WTC11 (cell line): ENCODE results near the gene LYRM4. TPM values are rescaled to one million over a fixed set of nuclear protein-coding genes. Genes with fewer than 3 reads are reported as not detected.

Experiments
- ATAC-seq: fragments of 200-7000 bp; cut with Tn5 transposase; 2 replicates; pipeline ENCODE4 v1.10.0; 2021; ENCODE audit warnings: mild to moderate bottlenecking, moderate library complexity
- CTCF ChIA-PET: fragments of 300-600 bp; sonication (Branson Sonifier 250); formaldehyde crosslinking; loops from one replicate; lab custom pipeline; 2021; ENCODE audit warnings: antibody characterized with exemption; lab: Charles Lee
- POLR2A ChIA-PET: fragments of 350-600 bp; sonication (Branson Sonifier 250); formaldehyde crosslinking; loops from one replicate; lab custom pipeline; 2021; ENCODE audit warnings: antibody characterized with exemption; lab: Charles Lee
- DNase-seq: peaks from one replicate; pipeline ENCODE4 v3.0.0; 2021; ENCODE audit warnings: low spot score
- H3K27ac Mint-ChIP-seq: 2 replicates; pipeline ENCODE4 v1.8.0; 2021; ENCODE audit warnings: mixed read lengths
- H3K27me3 Mint-ChIP-seq: 2 replicates; pipeline ENCODE4 v1.8.0; 2021; ENCODE audit warnings: low read depth, mild to moderate bottlenecking, moderate library complexity, mixed read lengths
- H3K36me3 Mint-ChIP-seq: 2 replicates; pipeline ENCODE4 v1.8.0; 2021; ENCODE audit warnings: mixed read lengths
- H3K4me1 Mint-ChIP-seq: 2 replicates; pipeline ENCODE4 v1.8.0; 2022; ENCODE audit warnings: mixed read lengths
- H3K4me3 Mint-ChIP-seq: 2 replicates; pipeline ENCODE4 v1.8.0; 2021; ENCODE audit warnings: mild to moderate bottlenecking, moderate library complexity, mixed read lengths
- H3K9me3 Mint-ChIP-seq: 2 replicates; pipeline ENCODE4 v1.8.0; 2021; ENCODE audit warnings: mixed read lengths
- CDX4 ChIP-seq: fragments of 250-450 bp; sonication (Bioruptor Pico); IDR thresholded peaks from 2 replicates; pipeline ENCODE4 v1.9.0; 2021; ENCODE audit warnings: moderate library complexity, mild to moderate bottlenecking, inconsistent platforms, borderline replicate concordance
- CREB1 ChIP-seq: sonication (generic); formaldehyde crosslinking; IDR thresholded peaks from 2 replicates; pipeline ENCODE4 v1.8.0; 2023; ENCODE audit warnings: mild to moderate bottlenecking, missing genetic modification reagents
- ETV6 ChIP-seq: sonication (generic); formaldehyde crosslinking; IDR thresholded peaks from 2 replicates; pipeline ENCODE4 v1.8.1; 2022; ENCODE audit warnings: mild to moderate bottlenecking, missing genetic modification reagents
- FOXJ3 ChIP-seq: sonication (generic); formaldehyde crosslinking; IDR thresholded peaks from 2 replicates; pipeline ENCODE4 v1.9.0; 2021; ENCODE audit warnings: missing genetic modification reagents, mild to moderate bottlenecking, borderline replicate concordance
- FOXK1 ChIP-seq: sonication (generic); formaldehyde crosslinking; IDR thresholded peaks from 2 replicates; pipeline ENCODE4 v1.8.0; 2022; ENCODE audit warnings: mild to moderate bottlenecking, moderate library complexity, missing genetic modification reagents
- GTF2I ChIP-seq: fragments of 250-450 bp; sonication (Bioruptor Pico); conservative IDR thresholded peaks from 2 replicates; pipeline ENCODE4 v1.4.0; 2021; ENCODE audit warnings: mild to moderate bottlenecking
- JUN ChIP-seq: sonication (generic); formaldehyde crosslinking; IDR thresholded peaks from 2 replicates; pipeline ENCODE4 v1.8.0; 2023; ENCODE audit warnings: mild to moderate bottlenecking, missing genetic modification reagents
- NR1H2 ChIP-seq: sonication (generic); formaldehyde crosslinking; IDR thresholded peaks from 2 replicates; pipeline ENCODE4 v1.9.0; 2021; ENCODE audit warnings: mild to moderate bottlenecking, moderate library complexity, missing genetic modification reagents
- NR3C1 ChIP-seq: sonication (generic); formaldehyde crosslinking; conservative IDR thresholded peaks from 2 replicates; pipeline ENCODE4 v1.8.1; 2023; ENCODE audit warnings: low read depth, mild to moderate bottlenecking, missing genetic modification reagents
- PREB ChIP-seq: sonication (generic); formaldehyde crosslinking; IDR thresholded peaks from 2 replicates; pipeline ENCODE4 v1.8.1; 2022; ENCODE audit warnings: mild to moderate bottlenecking, missing genetic modification reagents, moderate library complexity, borderline replicate concordance
- PRRX2 ChIP-seq: fragments of 250-450 bp; sonication (Bioruptor Pico); IDR thresholded peaks from 2 replicates; pipeline ENCODE4 v1.8.0; 2021; ENCODE audit warnings: mild to moderate bottlenecking
- RORB ChIP-seq: fragments of 250-450 bp; sonication (Bioruptor Pico); IDR thresholded peaks from 2 replicates; pipeline ENCODE4 v1.9.0; 2021; ENCODE audit warnings: mild to moderate bottlenecking
- TEAD4 ChIP-seq: sonication (generic); formaldehyde crosslinking; IDR thresholded peaks from 2 replicates; pipeline ENCODE4 v1.8.0; 2022; ENCODE audit warnings: mild to moderate bottlenecking, missing genetic modification reagents
- ZNF232 ChIP-seq: sonication (generic); formaldehyde crosslinking; IDR thresholded peaks from 2 replicates; pipeline ENCODE4 v1.8.0; 2022; ENCODE audit warnings: mild to moderate bottlenecking, missing genetic modification reagents
- ZNF396 ChIP-seq: fragments of 250-450 bp; sonication (Bioruptor Pico); IDR thresholded peaks from 2 replicates; pipeline ENCODE4 v1.8.0; 2021; ENCODE audit warnings: mild to moderate bottlenecking, moderate library complexity, borderline replicate concordance
- ZNF416 ChIP-seq: fragments of 250-450 bp; sonication (Bioruptor Pico); IDR thresholded peaks from 2 replicates; pipeline ENCODE4 v1.9.0; 2021; ENCODE audit warnings: mild to moderate bottlenecking, inconsistent platforms
- ZNF423 ChIP-seq: fragments of 250-450 bp; sonication (Bioruptor Pico); IDR thresholded peaks from 2 replicates; pipeline ENCODE4 v2.1.2; 2022; ENCODE audit warnings: mild to moderate bottlenecking, moderate library complexity
- total RNA-seq: library from RNA; stranded (reverse); gene quantifications from 3 replicates; pipeline ENCODE4 v1.2.3, GENCODE V29; 2021
- TF ChIP-seq, protein P1 (sequence below): sonication (generic); formaldehyde crosslinking; IDR thresholded peaks from 2 replicates; pipeline ENCODE4 v1.8.1; 2023; ENCODE audit warnings: mild to moderate bottlenecking, missing genetic modification reagents, moderate library complexity
- TF ChIP-seq, protein P2 (sequence below): fragments of 250-450 bp; sonication (Bioruptor Pico); IDR thresholded peaks from 2 replicates; pipeline ENCODE4 v1.9.0; 2021; ENCODE audit warnings: mild to moderate bottlenecking
- TF ChIP-seq, protein P3 (sequence below): sonication (generic); formaldehyde crosslinking; IDR thresholded peaks from 2 replicates; pipeline ENCODE4 v1.8.0; 2023; ENCODE audit warnings: missing genetic modification reagents
- TF ChIP-seq, protein P4 (sequence below): sonication (generic); formaldehyde crosslinking; IDR thresholded peaks from 2 replicates; pipeline ENCODE4 v1.8.1; 2022; ENCODE audit warnings: low read depth, missing genetic modification reagents, borderline replicate concordance
- TF ChIP-seq, protein P5 (sequence below): sonication (generic); formaldehyde crosslinking; IDR thresholded peaks from 2 replicates; pipeline ENCODE4 v1.8.0; 2023; ENCODE audit warnings: missing genetic modification reagents, mild to moderate bottlenecking, borderline replicate concordance

LYRM4 gene
- total RNA-seq, 1 experiment from 2014 or later = 49.7 TPM

- TF ChIP-seq, protein P1, sequence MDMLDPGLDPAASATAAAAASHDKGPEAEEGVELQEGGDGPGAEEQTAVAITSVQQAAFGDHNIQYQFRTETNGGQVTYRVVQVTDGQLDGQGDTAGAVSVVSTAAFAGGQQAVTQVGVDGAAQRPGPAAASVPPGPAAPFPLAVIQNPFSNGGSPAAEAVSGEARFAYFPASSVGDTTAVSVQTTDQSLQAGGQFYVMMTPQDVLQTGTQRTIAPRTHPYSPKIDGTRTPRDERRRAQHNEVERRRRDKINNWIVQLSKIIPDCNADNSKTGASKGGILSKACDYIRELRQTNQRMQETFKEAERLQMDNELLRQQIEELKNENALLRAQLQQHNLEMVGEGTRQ = no peak
- no peak for TF ChIP-seq NR3C1 (CRISPR knock-in tag)
- TF ChIP-seq FOXJ3 (CRISPR knock-in tag) = no peak
- TF ChIP-seq, all 79 proteins: peak for 0
Observed at GRCh38 chr6:5287205-5287965, 26.6 kb upstream of the LYRM4 start (continued).

DNA sequence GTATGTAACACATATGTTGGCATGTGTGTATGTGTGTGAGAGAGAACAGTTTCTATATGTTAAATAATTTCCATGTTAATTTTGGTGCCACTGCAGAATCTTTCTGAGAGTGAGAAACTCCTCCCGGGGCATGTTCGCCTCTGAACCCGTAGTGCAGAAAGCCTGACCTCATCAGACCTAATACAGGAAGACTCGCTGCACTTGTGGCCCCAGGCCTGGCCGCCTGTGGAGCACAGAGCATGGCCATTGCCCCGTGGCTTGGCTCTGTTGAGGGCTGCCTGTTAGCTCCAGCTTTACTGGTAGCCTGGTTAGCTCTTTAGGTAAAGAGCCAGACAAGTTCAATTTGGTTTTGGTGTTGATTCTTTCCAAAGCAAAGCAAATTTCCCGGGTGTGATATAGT lies 26.0 kb upstream of the LYRM4 start:
- H3K9me3 Mint-ChIP-seq = no peaks in the 10 kb centered on the region
- no peak overlapping the region for H3K4me3 Mint-ChIP-seq
- TF ChIP-seq, protein P2, sequence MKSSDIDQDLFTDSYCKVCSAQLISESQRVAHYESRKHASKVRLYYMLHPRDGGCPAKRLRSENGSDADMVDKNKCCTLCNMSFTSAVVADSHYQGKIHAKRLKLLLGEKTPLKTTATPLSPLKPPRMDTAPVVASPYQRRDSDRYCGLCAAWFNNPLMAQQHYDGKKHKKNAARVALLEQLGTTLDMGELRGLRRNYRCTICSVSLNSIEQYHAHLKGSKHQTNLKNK = no peak
- TF ChIP-seq ETV6 (no peak), GTF2I (CRISPR knock-in tag) (no peak), NR1H2 (CRISPR knock-in tag) (no peak), ZNF232 (no peak), TEAD4 (CRISPR knock-in tag) (no peak), RORB (CRISPR knock-in tag) (no peak), ZNF416 (CRISPR knock-in tag) (no peak), CREB1 (CRISPR knock-in tag) (no peak), CDX4 (CRISPR knock-in tag) (no peak), PRRX2 (CRISPR knock-in tag) (no peak), ZNF396 (CRISPR knock-in tag) (no peak)
- TF ChIP-seq, protein P3, sequence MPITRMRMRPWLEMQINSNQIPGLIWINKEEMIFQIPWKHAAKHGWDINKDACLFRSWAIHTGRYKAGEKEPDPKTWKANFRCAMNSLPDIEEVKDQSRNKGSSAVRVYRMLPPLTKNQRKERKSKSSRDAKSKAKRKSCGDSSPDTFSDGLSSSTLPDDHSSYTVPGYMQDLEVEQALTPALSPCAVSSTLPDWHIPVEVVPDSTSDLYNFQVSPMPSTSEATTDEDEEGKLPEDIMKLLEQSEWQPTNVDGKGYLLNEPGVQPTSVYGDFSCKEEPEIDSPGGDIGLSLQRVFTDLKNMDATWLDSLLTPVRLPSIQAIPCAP (CRISPR knock-in tag) = no peak
- TF ChIP-seq, protein P1 = no peak
- DNase-seq = no peak
- ChIA-PET CTCF (no interaction called here), POLR2A (no interaction called here)
- no peaks in the 10 kb centered on the region for H3K27me3 Mint-ChIP-seq
- no peak overlapping the region for H3K27ac Mint-ChIP-seq
- peaks cover 8% of the 10 kb centered on the region for H3K4me1 Mint-ChIP-seq
- H3K36me3 Mint-ChIP-seq = no peaks in the 10 kb centered on the region
- no peak for ATAC-seq

DNA sequence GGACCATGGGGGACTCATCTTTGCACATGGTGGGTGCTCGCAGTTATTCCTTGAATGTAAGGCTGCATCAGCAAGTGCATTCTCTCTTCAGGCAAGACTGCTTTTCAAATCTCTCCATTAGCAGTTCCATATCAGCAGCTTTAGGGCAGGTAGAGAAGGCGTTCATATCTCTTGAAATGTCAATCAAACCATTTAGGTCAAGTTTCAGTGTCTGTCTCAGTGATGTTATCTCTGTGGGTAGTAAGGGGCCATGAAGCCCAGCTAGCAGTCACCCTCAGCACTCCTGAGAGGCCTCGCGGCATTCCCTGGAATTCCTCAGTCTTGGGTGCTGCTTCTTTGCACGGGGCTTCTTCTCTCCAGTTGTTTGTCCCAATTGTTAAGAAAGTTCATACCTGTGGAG lies 24.8 kb upstream of the LYRM4 start:
- no peaks in the 10 kb centered on the region for H3K36me3 Mint-ChIP-seq
- H3K27me3 Mint-ChIP-seq = no peaks in the 10 kb centered on the region
- ChIA-PET POLR2A (no interaction called here), CTCF (interaction anchor here (1.4 kb wide), 1 partner anchor 142 kb away, joined by 6 read pairs; no protein-coding TSS in a partner anchor)
- ATAC-seq (no peak), DNase-seq (no peak)
- no peak overlapping the region for H3K27ac Mint-ChIP-seq
- peaks cover 11% of the 10 kb centered on the region for H3K4me1 Mint-ChIP-seq
- no peak overlapping the region for H3K4me3 Mint-ChIP-seq
- H3K9me3 Mint-ChIP-seq = no peaks in the 10 kb centered on the region
- no peak for TF ChIP-seq JUN
- no peak for TF ChIP-seq PREB
- TF ChIP-seq FOXK1 (CRISPR knock-in tag) = no peak
- TF ChIP-seq, protein P4, sequence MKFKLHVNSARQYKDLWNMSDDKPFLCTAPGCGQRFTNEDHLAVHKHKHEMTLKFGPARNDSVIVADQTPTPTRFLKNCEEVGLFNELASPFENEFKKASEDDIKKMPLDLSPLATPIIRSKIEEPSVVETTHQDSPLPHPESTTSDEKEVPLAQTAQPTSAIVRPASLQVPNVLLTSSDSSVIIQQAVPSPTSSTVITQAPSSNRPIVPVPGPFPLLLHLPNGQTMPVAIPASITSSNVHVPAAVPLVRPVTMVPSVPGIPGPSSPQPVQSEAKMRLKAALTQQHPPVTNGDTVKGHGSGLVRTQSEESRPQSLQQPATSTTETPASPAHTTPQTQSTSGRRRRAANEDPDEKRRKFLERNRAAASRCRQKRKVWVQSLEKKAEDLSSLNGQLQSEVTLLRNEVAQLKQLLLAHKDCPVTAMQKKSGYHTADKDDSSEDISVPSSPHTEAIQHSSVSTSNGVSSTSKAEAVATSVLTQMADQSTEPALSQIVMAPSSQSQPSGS = no peak
- TF ChIP-seq, protein P5, sequence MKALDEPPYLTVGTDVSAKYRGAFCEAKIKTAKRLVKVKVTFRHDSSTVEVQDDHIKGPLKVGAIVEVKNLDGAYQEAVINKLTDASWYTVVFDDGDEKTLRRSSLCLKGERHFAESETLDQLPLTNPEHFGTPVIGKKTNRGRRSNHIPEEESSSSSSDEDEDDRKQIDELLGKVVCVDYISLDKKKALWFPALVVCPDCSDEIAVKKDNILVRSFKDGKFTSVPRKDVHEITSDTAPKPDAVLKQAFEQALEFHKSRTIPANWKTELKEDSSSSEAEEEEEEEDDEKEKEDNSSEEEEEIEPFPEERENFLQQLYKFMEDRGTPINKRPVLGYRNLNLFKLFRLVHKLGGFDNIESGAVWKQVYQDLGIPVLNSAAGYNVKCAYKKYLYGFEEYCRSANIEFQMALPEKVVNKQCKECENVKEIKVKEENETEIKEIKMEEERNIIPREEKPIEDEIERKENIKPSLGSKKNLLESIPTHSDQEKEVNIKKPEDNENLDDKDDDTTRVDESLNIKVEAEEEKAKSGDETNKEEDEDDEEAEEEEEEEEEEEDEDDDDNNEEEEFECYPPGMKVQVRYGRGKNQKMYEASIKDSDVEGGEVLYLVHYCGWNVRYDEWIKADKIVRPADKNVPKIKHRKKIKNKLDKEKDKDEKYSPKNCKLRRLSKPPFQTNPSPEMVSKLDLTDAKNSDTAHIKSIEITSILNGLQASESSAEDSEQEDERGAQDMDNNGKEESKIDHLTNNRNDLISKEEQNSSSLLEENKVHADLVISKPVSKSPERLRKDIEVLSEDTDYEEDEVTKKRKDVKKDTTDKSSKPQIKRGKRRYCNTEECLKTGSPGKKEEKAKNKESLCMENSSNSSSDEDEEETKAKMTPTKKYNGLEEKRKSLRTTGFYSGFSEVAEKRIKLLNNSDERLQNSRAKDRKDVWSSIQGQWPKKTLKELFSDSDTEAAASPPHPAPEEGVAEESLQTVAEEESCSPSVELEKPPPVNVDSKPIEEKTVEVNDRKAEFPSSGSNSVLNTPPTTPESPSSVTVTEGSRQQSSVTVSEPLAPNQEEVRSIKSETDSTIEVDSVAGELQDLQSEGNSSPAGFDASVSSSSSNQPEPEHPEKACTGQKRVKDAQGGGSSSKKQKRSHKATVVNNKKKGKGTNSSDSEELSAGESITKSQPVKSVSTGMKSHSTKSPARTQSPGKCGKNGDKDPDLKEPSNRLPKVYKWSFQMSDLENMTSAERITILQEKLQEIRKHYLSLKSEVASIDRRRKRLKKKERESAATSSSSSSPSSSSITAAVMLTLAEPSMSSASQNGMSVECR (CRISPR knock-in tag) = no peak
- no peak for TF ChIP-seq ZNF423
- TF ChIP-seq NR1H2 (CRISPR knock-in tag) = no peak
